Hepatocyte (in vitro differentiated cells): ENCODE measurements around the gene MICU1.

ENCODE experiments used
- EZH2 ChIP-seq: fragments of 200-600 bp; sonication (generic); IDR thresholded peaks from 2 replicates; pipeline ENCODE4 v1.6.1; 2016; ENCODE audit warnings: antibody characterized with exemption, mild to moderate bottlenecking, borderline replicate concordance
- TF ChIP-seq, protein P1 (sequence below): fragments of 200-600 bp; sonication (generic); IDR thresholded peaks from 2 replicates; pipeline ENCODE4 v1.5.1; 2016; ENCODE audit warnings: antibody characterized with exemption, mild to moderate bottlenecking; ENCODE audit not compliant: poor library complexity

DNA sequence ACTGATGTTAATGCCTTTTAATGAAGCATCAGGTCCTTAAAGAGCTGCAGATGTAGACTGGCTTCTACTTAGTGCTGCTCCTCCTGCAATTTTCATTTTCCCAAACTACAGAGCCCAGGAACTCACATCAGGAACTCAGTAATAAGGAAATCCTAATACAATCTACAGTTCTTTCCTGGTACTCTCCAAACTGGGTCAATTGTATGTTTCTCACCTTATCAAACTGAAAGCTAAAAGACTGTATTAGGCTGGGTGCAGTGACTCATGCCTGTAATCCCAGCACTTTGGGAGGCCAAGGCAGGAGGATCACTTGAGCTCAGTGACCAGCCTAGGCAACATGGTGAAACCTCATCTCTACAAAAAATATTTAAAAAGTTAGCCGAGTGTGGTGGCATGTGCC lies 216.7 kb downstream of the MICU1 start:
- TF ChIP-seq, protein P1, sequence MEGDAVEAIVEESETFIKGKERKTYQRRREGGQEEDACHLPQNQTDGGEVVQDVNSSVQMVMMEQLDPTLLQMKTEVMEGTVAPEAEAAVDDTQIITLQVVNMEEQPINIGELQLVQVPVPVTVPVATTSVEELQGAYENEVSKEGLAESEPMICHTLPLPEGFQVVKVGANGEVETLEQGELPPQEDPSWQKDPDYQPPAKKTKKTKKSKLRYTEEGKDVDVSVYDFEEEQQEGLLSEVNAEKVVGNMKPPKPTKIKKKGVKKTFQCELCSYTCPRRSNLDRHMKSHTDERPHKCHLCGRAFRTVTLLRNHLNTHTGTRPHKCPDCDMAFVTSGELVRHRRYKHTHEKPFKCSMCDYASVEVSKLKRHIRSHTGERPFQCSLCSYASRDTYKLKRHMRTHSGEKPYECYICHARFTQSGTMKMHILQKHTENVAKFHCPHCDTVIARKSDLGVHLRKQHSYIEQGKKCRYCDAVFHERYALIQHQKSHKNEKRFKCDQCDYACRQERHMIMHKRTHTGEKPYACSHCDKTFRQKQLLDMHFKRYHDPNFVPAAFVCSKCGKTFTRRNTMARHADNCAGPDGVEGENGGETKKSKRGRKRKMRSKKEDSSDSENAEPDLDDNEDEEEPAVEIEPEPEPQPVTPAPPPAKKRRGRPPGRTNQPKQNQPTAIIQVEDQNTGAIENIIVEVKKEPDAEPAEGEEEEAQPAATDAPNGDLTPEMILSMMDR: no peak
- TF ChIP-seq EZH2: no peak
